WTC11 (cell line): ENCODE measurements around the gene MSI2. TPM values are rescaled to one million over a fixed set of nuclear protein-coding genes. Genes with fewer than 3 reads are reported as not detected.

Source experiments
- ATAC-seq: fragments of 200-7000 bp; cut with Tn5 transposase; 2 replicates; pipeline ENCODE4 v1.10.0; 2021; ENCODE audit warnings: mild to moderate bottlenecking, moderate library complexity
- CTCF ChIA-PET: fragments of 300-600 bp; sonication (Branson Sonifier 250); formaldehyde crosslinking; loops from one replicate; lab custom pipeline; 2021; ENCODE audit warnings: antibody characterized with exemption; lab: Charles Lee
- POLR2A ChIA-PET: fragments of 350-600 bp; sonication (Branson Sonifier 250); formaldehyde crosslinking; loops from one replicate; lab custom pipeline; 2021; ENCODE audit warnings: antibody characterized with exemption; lab: Charles Lee
- DNase-seq: peaks from one replicate; pipeline ENCODE4 v3.0.0; 2021; ENCODE audit warnings: low spot score
- H3K27ac Mint-ChIP-seq: 2 replicates; pipeline ENCODE4 v1.8.0; 2021; ENCODE audit warnings: mixed read lengths
- H3K27me3 Mint-ChIP-seq: 2 replicates; pipeline ENCODE4 v1.8.0; 2021; ENCODE audit warnings: low read depth, mild to moderate bottlenecking, moderate library complexity, mixed read lengths
- H3K36me3 Mint-ChIP-seq: 2 replicates; pipeline ENCODE4 v1.8.0; 2021; ENCODE audit warnings: mixed read lengths
- H3K4me1 Mint-ChIP-seq: 2 replicates; pipeline ENCODE4 v1.8.0; 2022; ENCODE audit warnings: mixed read lengths
- H3K4me3 Mint-ChIP-seq: 2 replicates; pipeline ENCODE4 v1.8.0; 2021; ENCODE audit warnings: mild to moderate bottlenecking, moderate library complexity, mixed read lengths
- H3K9me3 Mint-ChIP-seq: 2 replicates; pipeline ENCODE4 v1.8.0; 2021; ENCODE audit warnings: mixed read lengths
- AFF4 ChIP-seq: sonication (generic); formaldehyde crosslinking; IDR thresholded peaks from 2 replicates; pipeline ENCODE4 v1.8.1; 2023; ENCODE audit warnings: mild to moderate bottlenecking, missing genetic modification reagents, borderline replicate concordance
- E2F4 ChIP-seq: sonication (generic); formaldehyde crosslinking; IDR thresholded peaks from 2 replicates; pipeline ENCODE4 v1.8.1; 2022; ENCODE audit warnings: low read depth, mild to moderate bottlenecking, moderate library complexity, missing genetic modification reagents, borderline replicate concordance
- GABPB1 ChIP-seq: sonication (generic); formaldehyde crosslinking; IDR thresholded peaks from 2 replicates; pipeline ENCODE4 v1.8.1; 2023; ENCODE audit warnings: mild to moderate bottlenecking, missing genetic modification reagents
- NFYB ChIP-seq: sonication (generic); formaldehyde crosslinking; conservative IDR thresholded peaks from 2 replicates; pipeline ENCODE4 v1.8.0; 2022; ENCODE audit warnings: low read depth, missing genetic modification reagents
- ZNF532 ChIP-seq: fragments of 250-450 bp; sonication (Bioruptor Pico); IDR thresholded peaks from 2 replicates; pipeline ENCODE4 v1.9.0; 2021; ENCODE audit warnings: mild to moderate bottlenecking, borderline replicate concordance
- total RNA-seq: library from RNA; stranded (reverse); gene quantifications from 3 replicates; pipeline ENCODE4 v1.2.3, GENCODE V29; 2021
- TF ChIP-seq, protein P1 (sequence below): sonication (generic); formaldehyde crosslinking; conservative IDR thresholded peaks from 2 replicates; pipeline ENCODE4 v1.8.1; 2023; ENCODE audit warnings: mild to moderate bottlenecking, low read depth, missing genetic modification reagents, moderate library complexity

Gene MSI2
- total RNA-seq, 1 experiment from 2014 or later: 82.1 TPM

GRCh38 chr17:57407287-57408070 lies 151.2 kb downstream of the MSI2 start (continued):
- TF ChIP-seq ZNF532 (CRISPR knock-in tag) (no peak), E2F4 (no peak), AFF4 (no peak), NFYB (CRISPR knock-in tag) (no peak)
- TF ChIP-seq, protein P1, sequence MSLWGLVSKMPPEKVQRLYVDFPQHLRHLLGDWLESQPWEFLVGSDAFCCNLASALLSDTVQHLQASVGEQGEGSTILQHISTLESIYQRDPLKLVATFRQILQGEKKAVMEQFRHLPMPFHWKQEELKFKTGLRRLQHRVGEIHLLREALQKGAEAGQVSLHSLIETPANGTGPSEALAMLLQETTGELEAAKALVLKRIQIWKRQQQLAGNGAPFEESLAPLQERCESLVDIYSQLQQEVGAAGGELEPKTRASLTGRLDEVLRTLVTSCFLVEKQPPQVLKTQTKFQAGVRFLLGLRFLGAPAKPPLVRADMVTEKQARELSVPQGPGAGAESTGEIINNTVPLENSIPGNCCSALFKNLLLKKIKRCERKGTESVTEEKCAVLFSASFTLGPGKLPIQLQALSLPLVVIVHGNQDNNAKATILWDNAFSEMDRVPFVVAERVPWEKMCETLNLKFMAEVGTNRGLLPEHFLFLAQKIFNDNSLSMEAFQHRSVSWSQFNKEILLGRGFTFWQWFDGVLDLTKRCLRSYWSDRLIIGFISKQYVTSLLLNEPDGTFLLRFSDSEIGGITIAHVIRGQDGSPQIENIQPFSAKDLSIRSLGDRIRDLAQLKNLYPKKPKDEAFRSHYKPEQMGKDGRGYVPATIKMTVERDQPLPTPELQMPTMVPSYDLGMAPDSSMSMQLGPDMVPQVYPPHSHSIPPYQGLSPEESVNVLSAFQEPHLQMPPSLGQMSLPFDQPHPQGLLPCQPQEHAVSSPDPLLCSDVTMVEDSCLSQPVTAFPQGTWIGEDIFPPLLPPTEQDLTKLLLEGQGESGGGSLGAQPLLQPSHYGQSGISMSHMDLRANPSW: no peak

DNA sequence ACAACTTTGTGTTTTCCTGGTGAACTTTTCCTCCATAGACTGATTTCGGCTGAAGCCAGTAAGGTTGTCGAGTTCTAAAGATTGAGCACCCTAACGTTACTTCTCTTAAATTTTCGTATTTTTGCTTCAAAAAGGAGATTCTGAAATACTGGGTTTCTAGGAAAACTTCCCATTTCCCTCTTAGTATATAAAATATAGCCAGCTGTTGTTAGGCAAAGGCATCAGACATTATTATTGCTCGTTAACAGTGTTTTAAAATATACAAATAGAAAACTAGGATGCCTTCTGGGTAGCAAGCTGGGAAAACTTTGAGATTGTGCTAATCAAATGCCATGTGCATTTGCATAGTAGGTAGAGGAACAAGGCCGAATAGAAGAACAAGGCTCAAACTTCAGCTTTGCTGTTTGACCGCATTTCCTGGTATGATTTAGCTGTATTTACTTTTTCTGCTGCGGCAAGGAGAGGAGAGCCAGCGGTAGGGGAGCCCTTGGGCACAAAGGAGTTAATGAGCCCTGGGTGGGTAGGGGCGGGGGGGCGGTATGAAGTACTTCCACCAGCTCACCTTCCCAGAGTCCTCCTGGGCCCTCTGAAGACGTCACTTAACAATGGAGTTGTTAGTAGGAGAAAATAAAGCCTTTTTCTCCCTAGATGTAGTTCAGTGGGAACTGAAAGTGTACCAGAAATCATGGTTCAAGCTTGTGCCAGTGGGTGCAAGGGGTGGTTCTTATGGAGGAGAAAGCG lies 151.9 kb downstream of the MSI2 start:
- CTCF ChIA-PET: interaction anchor here (0.5 to 4.0 kb wide), 10 partner anchors 10 to 571 kb away, joined by 3 to 32 read pairs (median 4); no protein-coding TSS in a partner anchor
- POLR2A ChIA-PET: interaction anchor here (0.6 to 1.0 kb wide), 3 partner anchors 11 to 36 kb away, joined by 3 read pairs; no protein-coding TSS in a partner anchor
- H3K9me3 Mint-ChIP-seq: no peaks in the 10 kb centered on the region
- ATAC-seq (peak; percentile 82), DNase-seq (peak; percentile 38)
- H3K27me3 Mint-ChIP-seq: no peaks in the 10 kb centered on the region
- H3K4me1 Mint-ChIP-seq: peaks cover 57% of the 10 kb centered on the region
- H3K4me3 Mint-ChIP-seq: peak overlapping the region; percentile 14; the same call in 1 of the 2 replicates
- peak overlapping the region; percentile 87 for H3K27ac Mint-ChIP-seq
- H3K36me3 Mint-ChIP-seq: no peaks in the 10 kb centered on the region
- TF ChIP-seq GABPB1 (CRISPR knock-in tag): peak; percentile 12; the same call in 1 of the 2 replicates
- TF ChIP-seq, protein P1: no peak
